Stimulated activated CD4-positive, alpha-beta T cell treated with anti-CD3 and anti-CD28 coated beads, Interleukin-4, amount 100 ng/mL, for 24 hours (primary cell): ENCODE data around the gene GRIA4.

Source experiments
- DNase-seq: peaks from one replicate; pipeline ENCODE4 v3.0.0-alpha.2; 2020

Gene GRIA4

DNA sequence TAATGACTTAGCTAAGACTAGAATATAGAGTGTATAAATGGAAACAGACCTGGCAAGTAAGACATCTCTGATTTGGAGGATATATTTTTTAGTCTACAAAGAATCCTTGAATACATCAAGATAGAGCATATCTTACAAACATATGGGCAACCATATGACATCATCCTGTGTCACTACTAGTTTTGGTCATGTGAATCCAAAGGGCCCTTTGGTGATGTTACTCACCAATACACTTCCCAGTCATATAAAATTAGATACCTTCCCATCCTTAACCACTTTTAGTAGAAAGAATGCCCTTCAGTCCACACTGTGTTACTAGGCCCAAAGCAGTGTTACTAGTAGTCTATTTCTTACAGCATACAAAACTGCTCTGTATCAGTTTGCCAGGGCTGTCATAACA is 31.6 kb downstream of the GRIA4 start:
- DNase-seq, result no peak

DNA sequence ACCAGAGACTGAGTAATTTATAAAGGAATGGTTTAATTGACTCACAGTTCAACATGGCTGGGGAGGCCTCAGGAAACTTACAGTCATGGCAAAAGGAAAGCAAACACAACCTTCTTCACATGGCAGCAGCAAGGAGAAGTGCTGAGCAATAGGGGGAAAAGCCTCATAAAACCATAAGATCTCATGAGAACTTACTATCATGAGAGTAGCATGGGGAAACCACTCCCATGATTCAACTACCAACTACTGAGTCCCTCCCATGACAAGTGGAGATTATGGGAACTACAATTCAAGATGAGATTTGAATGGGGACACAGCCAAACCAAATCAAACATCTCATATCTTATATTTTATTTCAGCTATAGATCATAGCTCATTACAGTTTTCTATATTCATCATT is 33.0 kb downstream of the GRIA4 start:
- DNase-seq, result no peak

DNA sequence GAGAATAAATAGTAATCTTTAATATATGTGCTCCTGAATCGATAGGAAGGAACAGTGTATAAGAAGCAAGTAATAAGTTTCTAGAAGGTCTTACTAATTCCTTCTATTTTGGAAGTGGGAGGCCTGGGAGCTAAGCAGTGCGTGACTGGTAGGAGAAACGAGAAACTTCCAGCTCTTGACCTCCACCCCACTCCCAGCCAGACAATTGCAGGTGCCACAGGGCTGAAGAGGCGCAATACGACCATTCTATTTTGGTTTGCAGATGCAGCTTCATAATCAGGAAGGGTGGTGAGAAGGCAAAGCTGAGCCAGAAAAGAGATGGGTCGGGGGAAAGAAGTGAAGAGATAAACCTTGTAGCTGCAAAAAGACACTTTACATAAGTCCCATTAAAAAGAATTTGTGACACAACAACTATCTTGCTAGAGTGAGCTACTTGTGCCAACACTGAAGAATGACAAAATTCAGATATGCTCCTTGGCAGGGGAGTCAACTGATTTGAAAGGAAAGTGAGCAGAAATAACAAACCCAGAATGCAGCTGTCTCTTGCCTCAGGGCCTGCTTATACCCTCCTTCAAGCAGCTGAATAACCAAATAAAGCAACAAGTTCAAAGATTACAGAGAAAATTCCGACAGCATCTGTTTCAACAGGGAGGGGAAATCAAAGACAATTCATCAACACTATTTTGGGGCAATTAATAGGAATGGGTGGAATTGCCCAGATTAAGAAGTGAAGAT is 35.1 kb downstream of the GRIA4 start:
- DNase-seq, result no peak

DNA sequence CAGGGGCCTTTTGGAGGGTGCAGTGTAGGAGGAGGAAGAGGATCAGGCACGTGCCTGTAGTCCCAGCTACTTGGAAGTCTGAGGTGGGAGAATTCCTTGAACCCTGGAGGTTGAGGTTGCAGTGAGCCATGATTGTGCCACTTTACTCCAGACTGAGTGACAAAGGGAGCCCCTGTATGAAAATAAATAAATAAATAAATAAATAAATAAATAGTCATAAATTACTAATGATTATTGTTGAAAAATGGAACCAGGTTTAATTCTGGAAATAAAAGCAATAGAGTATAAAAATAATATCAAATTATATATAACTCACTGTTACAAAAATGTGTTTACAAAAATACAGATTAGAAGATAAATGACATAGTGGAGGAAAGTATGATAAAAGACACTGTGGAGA is 37.9 kb downstream of the GRIA4 start:
- no peak for DNase-seq

DNA sequence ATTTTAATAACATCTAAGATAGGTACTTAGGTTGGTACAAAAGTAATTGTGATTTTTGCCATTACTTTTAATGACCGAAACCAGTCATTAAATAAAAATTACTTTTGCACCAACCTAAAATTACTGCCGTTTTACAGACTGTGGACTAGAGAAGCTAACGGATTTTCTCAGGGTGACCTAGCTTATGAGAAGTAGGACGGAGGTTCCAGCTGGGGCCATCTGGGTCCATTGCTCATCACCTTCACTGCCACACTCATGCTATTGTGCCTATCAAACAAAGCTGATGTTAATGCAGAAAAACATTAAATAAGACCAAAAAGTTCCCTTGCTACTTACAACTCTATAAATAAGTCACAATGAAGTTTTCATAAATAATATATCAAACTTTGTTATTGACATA is 38.9 kb downstream of the GRIA4 start:
- DNase-seq, result no peak

DNA sequence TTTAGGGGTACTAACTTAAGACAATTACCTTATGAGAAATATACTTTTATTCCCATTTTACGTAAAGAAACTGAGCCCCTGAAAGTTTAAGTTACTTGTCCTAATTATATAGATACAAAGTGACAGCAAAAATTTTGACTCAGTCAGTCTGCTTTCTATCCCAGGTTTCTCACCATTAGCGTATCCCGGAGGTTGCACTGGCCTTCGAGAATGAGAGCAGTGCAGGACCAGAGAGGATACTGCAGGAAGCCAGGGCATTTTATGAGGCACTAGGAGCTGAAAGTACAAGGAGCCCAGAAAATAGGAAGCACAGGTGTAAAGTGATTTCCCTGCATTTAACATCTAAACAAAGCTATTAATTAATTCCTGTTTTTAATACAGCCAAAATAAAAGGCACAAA is 55.4 kb downstream of the GRIA4 start:
- no peak for DNase-seq

DNA sequence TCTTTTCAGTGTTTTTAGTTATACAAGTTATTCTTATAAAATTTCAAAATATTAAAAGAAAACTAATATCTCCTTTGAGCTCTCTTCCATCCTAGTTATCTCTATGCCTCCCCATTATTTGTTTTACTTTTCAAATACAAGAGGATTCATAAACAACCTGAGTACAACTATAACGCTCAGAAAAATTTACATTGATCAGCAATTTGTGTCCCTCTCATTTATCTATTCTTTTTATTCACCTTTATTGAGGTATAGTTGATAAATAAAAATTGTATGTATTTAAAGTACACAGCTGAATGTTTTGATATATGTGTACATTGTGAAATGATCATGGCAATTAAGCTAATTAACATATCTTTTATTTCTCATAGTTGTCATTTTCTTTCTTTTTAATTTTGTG is 57.6 kb downstream of the GRIA4 start:
- no peak for DNase-seq

DNA sequence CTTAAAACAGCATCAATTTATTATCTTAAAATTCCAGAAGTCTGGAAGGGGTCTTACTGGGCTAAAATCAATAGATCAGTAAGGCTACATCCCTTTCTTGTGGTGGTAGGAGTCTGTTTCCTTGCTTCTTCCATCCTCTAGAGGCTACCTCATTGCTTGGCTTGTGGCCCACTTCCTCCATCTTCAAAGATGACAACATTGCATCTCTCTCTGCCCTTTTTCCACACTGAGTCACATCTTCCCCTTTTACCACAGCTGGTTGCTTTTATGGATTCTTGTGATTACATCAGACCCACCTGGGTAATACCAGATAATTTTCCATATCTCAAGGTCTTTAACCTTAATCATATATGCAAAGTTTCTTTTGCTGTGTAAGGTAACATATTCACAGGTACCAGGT is 60.9 kb downstream of the GRIA4 start:
- DNase-seq, result no peak

DNA sequence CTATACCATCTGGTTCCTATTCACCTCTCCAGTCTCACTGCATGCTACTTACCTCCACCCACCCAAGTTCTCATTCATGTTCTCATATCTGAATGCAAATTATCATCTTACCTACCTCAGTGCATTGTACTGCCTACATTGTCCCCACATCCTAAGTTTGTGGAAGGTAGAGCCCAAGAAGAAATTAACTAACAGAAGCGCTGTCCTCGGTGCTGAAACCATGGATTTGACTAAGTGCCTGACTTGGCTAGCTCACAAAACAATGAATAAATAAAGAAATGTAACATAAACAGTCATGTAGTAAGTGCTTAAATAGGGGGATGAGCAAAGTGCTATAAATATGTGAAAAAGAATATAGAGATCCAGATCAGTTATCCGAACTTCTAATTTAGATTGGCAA is 63.2 kb downstream of the GRIA4 start:
- no peak for DNase-seq

DNA sequence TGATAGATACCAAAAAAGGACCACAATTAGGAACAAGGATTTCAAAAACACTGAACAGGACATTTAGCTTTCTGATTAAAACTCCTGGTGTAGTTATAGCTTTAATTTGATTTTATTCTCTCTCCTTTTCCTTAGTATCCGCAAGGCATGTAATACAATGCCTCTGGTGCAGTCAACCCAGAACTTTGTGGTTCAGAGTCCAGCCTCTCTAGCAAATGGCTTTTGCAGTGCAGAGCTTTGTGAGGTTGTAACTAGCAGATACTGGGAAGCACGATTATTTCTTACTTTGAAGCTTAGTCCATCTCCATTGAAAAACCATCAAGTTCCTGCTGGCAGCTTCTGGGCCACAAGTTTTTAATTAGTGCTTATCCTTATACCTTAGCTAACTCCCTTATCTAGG is 79.8 kb downstream of the GRIA4 start:
- DNase-seq, result no peak

DNA sequence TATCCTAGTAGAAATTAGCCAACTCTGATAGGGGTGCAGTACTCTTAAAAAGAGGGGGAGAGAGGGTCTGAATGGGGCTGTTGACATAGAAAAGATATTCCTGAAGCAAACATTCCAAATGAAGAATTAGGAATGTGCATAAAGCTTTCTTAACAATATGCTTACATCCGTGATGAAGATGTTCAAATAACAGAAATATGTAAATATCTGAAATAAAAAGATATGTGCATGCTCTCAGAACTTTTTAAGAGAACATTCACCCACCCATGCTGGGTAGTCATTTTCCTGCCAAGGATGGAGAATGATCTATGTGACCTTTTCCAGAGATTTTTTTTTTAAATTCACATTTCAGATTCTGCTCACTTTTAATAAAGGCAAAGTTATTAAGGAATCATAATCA is 80.6 kb downstream of the GRIA4 start:
- DNase-seq, result no peak

DNA sequence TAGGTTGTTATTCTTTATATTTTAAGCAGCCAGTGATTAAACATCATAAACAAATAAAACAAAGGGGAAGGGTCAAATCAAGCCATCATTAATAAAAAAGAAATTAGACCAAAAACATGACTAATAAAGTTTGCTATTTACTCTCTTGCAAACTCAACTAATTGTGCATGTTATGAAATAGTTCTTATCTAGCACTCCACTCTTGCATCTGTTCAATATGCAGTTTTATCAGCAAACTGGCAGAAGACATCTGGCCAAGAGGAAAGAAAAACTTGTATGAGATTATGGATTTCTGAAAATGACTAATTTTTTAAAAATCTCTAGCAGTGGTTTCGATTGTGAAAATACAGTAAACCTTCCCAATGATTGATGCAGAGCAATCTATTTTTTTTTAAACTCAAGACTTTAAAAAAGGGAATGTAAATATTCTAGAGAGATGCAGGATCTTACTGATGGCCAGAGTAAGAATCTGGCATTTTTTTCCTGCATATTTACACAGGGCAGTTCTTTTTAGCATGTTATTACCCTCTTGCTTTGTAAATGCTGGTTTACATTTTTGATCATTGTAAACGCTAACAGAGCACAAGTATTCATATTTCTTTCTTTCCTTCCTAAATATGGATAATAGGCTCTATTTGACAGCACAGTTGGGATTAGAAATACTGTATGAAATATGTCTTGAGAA is 83.3 kb downstream of the GRIA4 start:
- no peak for DNase-seq

DNA sequence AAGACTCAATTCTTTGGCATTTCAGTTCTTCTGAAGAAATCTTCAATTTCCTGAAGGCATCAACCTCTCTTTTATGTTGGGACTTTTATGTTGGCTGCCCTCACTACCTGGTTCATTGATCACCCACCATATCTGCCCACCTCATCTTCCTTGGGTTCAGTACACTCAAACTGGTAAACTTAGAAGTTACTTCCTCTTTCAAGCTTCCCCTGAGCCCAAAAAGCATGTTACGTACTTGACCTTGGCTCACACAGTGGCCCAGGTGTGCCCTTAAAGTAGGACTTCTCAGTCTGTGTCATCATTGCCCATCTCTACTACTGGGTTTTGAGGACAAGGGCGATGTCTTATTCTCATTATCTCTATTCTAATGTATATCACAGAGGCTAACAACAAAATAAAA is 86.1 kb downstream of the GRIA4 start:
- DNase-seq, result no peak

DNA sequence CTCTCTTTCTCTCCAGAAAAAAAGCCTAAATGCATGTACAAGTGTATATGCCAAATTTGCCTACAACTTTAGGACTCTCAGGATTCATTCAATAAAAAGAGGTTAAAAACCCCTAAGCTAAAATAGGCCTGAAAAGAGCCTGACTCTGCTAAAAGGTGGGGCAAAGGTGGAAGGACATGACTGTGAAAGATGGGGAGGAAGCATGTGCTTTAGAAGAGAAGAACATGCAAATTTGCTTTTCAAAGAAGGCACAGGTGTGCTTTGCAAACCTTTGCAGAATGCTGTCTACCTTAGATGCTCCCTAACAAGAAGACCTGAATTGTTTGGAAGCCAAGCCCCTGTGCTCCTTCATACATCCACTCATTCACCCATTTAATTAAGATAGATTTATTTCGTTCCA is 87.4 kb downstream of the GRIA4 start:
- DNase-seq, result no peak

DNA sequence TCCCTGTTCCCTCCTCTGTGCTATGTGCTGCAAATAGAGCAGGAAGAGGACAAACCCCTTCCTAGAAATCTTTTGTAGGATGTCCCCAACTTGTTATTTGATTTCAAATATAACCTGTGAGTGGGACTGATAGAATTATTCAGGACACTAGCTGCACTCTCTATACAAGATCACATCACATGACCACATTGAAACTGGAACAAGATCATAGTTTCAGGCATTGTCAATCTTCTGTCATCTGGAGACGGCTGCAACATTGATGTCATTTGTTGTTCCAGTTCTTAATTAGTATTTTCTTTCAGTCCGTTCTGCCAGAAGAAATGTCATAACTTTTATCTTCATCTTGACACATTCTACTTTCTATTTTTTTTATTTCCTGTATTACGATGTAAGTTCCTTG is 89.3 kb downstream of the GRIA4 start:
- DNase-seq, result no peak

DNA sequence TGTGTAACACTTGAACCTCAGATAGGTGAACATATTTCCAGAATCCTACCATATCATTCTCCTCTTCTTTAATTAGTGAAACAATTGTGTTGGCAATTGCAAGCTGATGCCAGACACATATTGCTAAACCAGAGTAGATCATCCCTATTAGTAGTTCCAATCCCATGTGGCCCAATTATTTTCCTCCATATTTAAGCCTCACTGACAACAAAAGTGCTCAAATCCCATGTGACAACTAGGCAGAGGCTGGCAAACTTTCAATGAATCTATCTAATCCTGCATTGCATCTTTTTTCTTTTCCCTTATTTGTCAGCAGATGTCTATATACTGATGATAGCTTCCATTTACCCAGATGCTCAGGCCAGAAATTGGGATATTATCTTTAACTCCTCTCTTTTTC is 90.4 kb downstream of the GRIA4 start:
- no peak for DNase-seq

DNA sequence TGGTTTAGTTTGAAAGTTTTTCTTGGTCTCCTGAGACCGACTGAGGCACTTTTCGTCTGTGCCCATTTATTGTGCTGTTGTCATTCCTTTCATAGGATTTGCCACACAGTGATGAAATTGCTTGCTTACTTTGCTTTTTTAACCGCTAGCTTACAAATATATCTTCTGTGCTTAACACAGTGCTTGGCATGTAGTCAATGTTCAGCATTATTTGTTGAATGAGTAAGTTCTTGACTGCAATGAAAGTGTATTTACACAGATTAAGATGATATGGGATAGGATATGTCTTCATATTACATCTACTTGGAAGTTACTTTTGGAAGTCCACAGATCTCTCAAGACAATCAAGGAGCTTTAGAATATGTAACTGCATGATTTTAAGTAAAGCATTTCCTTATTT is 91.2 kb downstream of the GRIA4 start:
- DNase-seq, result no peak

DNA sequence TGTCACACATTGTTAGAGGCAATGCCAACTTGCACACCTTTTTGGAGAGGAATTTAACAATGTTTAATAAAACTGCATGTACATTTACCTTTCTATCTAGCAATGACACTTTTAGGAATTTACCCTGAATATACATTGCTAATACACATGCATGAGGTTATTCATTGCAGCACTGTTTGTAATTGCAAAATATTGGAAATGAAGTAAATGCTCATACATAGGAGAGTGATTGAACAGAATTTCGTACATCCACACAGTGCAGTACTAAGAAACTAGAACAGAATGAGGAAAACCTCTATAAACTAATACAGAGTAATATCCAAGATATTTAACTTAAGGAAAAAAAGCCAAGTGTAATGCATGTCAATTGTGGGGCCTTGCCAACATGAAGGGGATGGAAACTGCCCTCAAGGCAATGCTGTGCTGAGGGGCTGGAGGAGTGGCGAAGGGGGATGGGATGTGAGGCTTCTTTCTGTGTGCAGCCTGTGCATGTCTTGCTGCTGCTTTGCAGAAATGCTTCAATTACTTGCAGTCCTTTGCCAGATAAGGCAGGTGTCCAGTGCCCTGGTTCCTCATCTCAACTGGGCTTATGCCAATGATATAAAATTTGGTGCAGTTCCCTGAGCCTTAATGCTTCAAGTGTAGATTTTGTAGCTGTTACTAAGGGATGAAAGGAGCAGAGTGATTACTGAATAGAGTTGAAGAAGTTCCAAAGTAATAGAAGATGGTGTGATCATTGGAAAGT is 96.1 kb downstream of the GRIA4 start:
- DNase-seq, result no peak

DNA sequence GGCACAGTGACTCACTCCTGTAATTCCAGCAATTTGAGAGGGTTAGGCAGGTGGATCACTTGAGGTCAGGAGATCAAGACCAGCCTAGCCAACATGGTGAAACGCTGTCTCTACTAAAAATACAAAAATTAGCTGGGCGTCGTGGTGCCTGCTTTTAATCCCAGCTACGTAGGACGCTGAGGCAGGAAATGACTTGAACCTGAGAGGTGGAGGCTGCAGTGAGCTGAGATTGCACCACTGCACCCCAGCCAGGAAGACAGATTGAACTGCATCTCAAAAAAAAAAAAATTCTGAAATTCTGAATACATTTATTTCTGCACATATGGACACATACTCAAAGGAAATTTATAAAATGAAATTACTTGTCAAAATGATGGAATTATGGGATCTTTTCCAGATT is 103.2 kb downstream of the GRIA4 start:
- DNase-seq, result no peak

DNA sequence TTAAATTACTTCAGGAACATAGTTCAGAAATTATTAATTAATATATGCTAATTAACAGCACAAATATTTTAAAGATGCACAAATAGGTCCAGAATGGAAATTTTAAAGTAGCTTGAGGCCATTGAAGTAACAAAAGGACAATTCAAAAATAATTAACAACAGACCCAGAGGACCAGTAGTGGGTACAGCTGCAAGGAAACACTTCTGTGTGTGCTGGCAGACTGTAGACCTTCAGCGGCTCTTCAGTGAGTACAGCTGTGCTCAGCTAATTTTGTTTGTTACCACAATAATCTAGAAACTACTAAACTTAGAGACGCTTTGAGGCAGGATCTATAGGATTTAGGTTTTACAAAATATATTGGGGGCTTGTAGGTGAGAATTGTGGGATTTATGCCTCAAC is 103.8 kb downstream of the GRIA4 start:
- no peak for DNase-seq

DNA sequence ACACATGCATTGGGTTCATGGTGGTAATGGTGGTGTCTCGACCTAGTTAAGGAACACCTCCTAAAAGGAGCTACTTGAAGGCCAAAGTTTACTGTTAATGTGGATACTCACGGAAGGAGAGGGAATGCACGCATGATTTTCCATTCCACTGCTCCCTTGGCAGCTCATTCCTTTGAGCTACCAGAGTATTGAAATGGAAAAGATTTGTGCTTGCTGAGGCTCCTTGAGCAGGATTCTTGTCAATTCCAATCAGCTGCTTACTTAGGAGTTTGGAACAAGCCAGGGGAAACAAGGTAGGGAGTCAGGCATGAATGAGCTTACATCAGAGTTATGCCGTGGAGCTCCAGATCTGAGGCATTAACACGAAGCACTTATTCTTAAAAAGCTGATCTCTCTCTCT is 108.8 kb downstream of the GRIA4 start:
- no peak for DNase-seq

DNA sequence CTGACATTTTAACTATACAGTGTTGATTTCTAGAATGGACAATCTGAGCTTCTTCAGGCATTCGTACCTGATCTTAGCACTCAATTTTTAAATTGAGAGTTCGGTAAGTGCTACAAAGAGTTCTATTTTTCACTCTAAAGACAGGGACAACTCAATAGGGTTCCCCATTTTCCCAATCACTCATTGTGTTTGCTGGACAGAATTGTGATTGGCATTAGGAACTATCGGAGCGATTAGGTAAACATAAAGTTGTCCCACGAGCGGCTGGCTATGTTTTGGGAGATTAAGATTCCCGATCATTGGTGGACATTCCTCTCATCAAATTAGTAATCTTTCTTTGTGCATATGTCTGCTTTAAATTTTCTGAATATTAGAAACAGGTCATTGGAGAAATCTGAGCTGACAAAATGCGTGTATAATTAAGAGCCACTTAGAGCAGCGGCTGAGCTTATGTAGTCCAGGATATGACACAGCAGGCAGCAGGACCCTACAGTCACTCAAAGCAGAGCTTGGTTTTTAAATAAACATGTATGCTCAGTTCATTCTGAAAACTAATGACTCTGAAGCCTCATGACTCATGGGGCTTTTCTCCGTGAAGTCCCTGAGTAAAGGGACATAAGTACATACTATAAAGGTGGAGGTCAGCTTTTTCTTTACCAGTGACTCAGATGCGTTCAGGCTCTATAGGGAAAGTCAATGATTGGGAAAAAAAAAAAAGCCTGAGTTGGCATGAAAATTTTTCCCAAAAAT is 109.4 kb downstream of the GRIA4 start:
- DNase-seq, result no peak

DNA sequence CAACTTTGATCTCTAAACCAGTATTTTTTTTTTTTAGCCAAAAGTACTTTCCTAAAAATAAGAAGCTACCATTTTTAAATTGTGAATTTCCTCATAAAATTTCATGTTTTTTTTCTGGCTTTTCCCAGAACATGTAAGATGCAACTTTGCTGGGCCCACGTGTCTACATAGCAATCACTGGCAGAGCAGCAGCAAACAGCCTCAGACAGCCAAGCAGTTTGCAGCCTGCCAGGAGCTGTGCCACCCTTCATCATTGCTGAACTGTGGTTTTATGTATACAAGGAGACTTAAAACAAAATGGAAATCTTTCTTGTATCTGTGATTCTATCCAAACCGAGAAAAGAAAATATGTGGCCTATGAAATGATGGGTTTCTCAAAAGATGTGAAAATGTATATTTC is 110.2 kb downstream of the GRIA4 start:
- DNase-seq, result no peak

DNA sequence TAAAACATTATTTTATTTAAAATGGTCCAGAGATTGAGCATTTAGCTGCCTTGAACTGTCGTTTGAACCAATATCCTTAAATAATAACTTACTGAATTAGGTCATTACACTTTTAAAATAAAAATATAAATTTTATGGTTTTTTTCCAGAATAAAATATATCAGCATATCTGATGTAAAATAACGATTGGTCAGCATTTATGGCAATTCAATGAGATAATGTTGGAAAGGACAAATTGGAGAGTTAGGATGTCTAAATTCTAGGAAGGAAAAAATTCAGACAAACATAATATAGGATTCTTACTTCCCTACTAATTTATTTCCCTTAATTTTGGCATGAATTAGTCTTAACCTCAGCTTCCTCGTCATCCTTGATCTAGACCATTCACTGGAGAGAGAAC is 113.4 kb downstream of the GRIA4 start:
- no peak for DNase-seq
